ENCODE data around the gene GAS6.

DNA sequence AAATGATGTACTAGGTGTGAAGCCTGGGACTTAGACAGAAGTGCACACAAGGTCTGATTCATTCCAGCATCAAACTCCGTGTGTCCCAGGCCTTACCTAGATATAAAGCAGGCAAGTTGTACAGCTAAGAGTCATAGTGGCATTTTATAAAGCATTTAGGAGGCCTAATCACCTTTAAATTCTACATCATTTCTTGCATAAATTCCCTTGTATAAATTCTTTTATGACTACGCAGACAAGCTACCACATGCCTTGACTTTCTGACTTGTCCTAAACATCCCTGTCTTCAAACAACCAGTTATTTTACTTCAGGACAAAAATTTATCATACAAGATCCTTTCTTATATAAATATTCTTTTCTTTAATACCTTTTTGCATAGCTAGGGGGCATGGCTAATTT lies 82.3 kb downstream of the GAS6 start:
- TF ChIP-seq, protein P1, sequence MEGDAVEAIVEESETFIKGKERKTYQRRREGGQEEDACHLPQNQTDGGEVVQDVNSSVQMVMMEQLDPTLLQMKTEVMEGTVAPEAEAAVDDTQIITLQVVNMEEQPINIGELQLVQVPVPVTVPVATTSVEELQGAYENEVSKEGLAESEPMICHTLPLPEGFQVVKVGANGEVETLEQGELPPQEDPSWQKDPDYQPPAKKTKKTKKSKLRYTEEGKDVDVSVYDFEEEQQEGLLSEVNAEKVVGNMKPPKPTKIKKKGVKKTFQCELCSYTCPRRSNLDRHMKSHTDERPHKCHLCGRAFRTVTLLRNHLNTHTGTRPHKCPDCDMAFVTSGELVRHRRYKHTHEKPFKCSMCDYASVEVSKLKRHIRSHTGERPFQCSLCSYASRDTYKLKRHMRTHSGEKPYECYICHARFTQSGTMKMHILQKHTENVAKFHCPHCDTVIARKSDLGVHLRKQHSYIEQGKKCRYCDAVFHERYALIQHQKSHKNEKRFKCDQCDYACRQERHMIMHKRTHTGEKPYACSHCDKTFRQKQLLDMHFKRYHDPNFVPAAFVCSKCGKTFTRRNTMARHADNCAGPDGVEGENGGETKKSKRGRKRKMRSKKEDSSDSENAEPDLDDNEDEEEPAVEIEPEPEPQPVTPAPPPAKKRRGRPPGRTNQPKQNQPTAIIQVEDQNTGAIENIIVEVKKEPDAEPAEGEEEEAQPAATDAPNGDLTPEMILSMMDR (IDR thresholded peaks at IDR 0.05), result no peak
- no peak for TF ChIP-seq POLR2A (IDR thresholded peaks at IDR 0.05)
